ENCODE measurements around the gene HDAC11.

The HDAC11 gene

GRCh38 chr3:13508496-13508895, 28.4 kb downstream of the HDAC11 start:
- TF ChIP-seq TEAD4 (IDR thresholded peaks at IDR 0.05) = no peak

DNA sequence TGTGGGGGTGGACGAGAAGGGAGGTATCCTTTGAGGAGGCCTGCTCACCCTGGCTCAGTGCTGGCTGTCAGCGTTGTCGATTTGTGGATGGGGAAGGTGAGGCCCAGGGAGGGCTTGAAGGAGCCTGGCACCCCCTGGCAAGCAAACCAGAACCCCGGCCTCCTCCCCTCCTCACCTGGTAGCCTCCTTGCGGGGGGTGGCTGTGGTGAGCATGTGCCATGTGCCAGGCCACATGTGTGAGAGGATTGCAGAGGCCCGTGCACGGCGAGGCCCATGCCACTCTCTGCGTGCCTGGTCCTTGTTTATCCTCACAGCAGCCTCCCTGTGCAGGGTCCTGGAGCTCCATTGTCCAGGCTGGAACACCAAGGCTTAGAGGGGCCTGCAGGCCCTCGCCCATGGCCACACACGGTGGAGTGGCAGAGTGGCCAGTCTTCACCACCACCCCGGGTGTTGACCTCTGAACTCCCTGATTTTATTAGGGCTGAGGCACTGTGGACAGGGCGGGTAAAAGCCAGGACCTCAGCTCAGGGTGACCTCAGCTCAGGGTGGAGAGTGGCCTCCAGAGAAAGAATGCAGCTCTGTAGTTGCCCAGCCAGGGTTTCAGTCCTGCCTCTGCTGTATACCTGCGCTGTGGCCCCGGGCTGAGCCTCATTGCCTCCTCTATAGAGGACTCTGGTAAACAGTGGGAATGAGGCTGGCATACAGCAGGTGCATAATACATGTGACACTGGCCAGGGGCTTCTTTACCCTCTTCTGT, 29.1 kb downstream of the HDAC11 start:
- no peak for TF ChIP-seq ZBTB7A (IDR thresholded peaks at IDR 0.05; ENCODE audit: low read depth)
- no peak for TF ChIP-seq TAF1 (IDR thresholded peaks at IDR 0.05; ENCODE audit: low read depth)
- TF ChIP-seq TEAD4 (IDR thresholded peaks at IDR 0.05) = no peak
- no peak for TF ChIP-seq EGR1 (IDR thresholded peaks at IDR 0.05)
- TF ChIP-seq CREB1 (IDR thresholded peaks at IDR 0.05; ENCODE audit: low read depth) = no peak
- no peak for TF ChIP-seq NFIC (IDR thresholded peaks at IDR 0.05)
- TF ChIP-seq REST (IDR thresholded peaks at IDR 0.05; ENCODE audit: low read depth) = no peak
- no peak for TF ChIP-seq FOXM1 (IDR thresholded peaks at IDR 0.05; ENCODE audit: borderline replicate concordance, low read depth)
- TF ChIP-seq TCF12 (IDR thresholded peaks at IDR 0.05; ENCODE audit: low read depth) = no peak
- TF ChIP-seq CEBPB (IDR thresholded peaks at IDR 0.05) = no peak
- TF ChIP-seq YY1 (IDR thresholded peaks at IDR 0.05; ENCODE audit: low read depth) = no peak
- TF ChIP-seq MAX (IDR thresholded peaks at IDR 0.05) = no peak
- TF ChIP-seq, protein P1, sequence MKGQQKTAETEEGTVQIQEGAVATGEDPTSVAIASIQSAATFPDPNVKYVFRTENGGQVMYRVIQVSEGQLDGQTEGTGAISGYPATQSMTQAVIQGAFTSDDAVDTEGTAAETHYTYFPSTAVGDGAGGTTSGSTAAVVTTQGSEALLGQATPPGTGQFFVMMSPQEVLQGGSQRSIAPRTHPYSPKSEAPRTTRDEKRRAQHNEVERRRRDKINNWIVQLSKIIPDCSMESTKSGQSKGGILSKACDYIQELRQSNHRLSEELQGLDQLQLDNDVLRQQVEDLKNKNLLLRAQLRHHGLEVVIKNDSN (IDR thresholded peaks at IDR 0.05) = no peak

DNA sequence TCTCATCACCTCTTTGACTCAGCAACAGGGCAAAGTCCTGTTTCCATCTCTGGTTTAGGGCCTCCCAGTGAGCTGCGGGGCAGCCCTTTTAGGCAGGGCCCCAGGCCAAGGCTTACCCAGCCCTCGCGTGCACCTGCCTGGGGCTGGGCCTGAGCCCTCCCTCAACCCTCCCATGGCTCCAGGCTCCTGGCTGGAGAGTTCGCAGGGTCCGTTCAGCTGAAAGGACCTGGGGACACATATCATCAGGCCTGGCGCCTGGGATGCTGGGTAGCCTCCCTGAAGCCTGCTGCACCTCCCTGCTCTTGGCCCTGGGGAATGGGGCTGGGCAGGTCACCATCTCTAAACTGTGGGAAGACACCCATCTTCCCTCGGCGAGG, 29.7 kb downstream of the HDAC11 start:
- TF ChIP-seq CREB1 (IDR thresholded peaks at IDR 0.05; ENCODE audit: low read depth) = no peak
- no peak for TF ChIP-seq TCF12 (IDR thresholded peaks at IDR 0.05; ENCODE audit: low read depth)
- TF ChIP-seq RAD21 (IDR thresholded peaks at IDR 0.05; ENCODE audit: low read depth) = no peak
- TF ChIP-seq TAF1 (IDR thresholded peaks at IDR 0.05; ENCODE audit: low read depth) = no peak
- no peak for TF ChIP-seq REST (IDR thresholded peaks at IDR 0.05; ENCODE audit: low read depth)
- no peak for TF ChIP-seq CEBPB (IDR thresholded peaks at IDR 0.05)
- TF ChIP-seq EGR1 (IDR thresholded peaks at IDR 0.05) = no peak
- TF ChIP-seq YY1 (IDR thresholded peaks at IDR 0.05; ENCODE audit: low read depth) = no peak
- TF ChIP-seq FOXM1 (IDR thresholded peaks at IDR 0.05; ENCODE audit: borderline replicate concordance, low read depth) = no peak
- no peak for TF ChIP-seq TEAD4 (IDR thresholded peaks at IDR 0.05)
- no peak for TF ChIP-seq EP300 (IDR thresholded peaks at IDR 0.05; ENCODE audit: borderline replicate concordance)
- TF ChIP-seq NFIC (IDR thresholded peaks at IDR 0.05) = no peak
- TF ChIP-seq, protein P1 (IDR thresholded peaks at IDR 0.05) = no peak
- no peak for TF ChIP-seq ZBTB7A (IDR thresholded peaks at IDR 0.05; ENCODE audit: low read depth)
- no peak for TF ChIP-seq MAX (IDR thresholded peaks at IDR 0.05)

- TF ChIP-seq TEAD4 (IDR thresholded peaks at IDR 0.05) (no peak), NFIC (IDR thresholded peaks at IDR 0.05) (no peak), REST (IDR thresholded peaks at IDR 0.05; ENCODE audit: low read depth) (no peak), CEBPB (IDR thresholded peaks at IDR 0.05) (no peak), TAF1 (IDR thresholded peaks at IDR 0.05; ENCODE audit: low read depth) (no peak), MAX (IDR thresholded peaks at IDR 0.05) (no peak), FOXM1 (IDR thresholded peaks at IDR 0.05; ENCODE audit: borderline replicate concordance, low read depth) (no peak), CREB1 (IDR thresholded peaks at IDR 0.05; ENCODE audit: low read depth) (no peak), TCF12 (IDR thresholded peaks at IDR 0.05; ENCODE audit: low read depth) (no peak), RAD21 (IDR thresholded peaks at IDR 0.05; ENCODE audit: low read depth) (no peak), ZBTB7A (IDR thresholded peaks at IDR 0.05; ENCODE audit: low read depth) (no peak), YY1 (IDR thresholded peaks at IDR 0.05; ENCODE audit: low read depth) (no peak), EGR1 (IDR thresholded peaks at IDR 0.05) (no peak), EP300 (IDR thresholded peaks at IDR 0.05; ENCODE audit: borderline replicate concordance) (no peak)
- TF ChIP-seq, protein P1 (IDR thresholded peaks at IDR 0.05) = no peak
Measured at GRCh38 chr3:13512451-13512850, 32.3 kb downstream of the HDAC11 start.
